T-helper 1 cell (primary cell): ENCODE data around the gene CLEC16A.
A peak's percentile ranks its signal among the peaks of the same experiment; 100 is the strongest.

Source experiments
- DNase-seq, 5 donors: peaks; one replicate each; pipeline ENCODE4 v3.0.0-alpha.2; 2012 to 2020

Gene CLEC16A

GRCh38 chr16:11127610-11128195 is 183.3 kb downstream of the CLEC16A start:
- DNase-seq = no peak

- DNase-seq = peak in 1 of 5 donors; percentile 62
Observed at GRCh38 chr16:11128211-11129141, 184.1 kb downstream of the CLEC16A start.

GRCh38 chr16:11129378-11129781 is 185.0 kb downstream of the CLEC16A start:
- no peak for DNase-seq

GRCh38 chr16:11130978-11131665 is 186.8 kb downstream of the CLEC16A start:
- DNase-seq = no peak

- no peak for DNase-seq
Observed at GRCh38 chr16:11131706-11132105, 187.3 kb downstream of the CLEC16A start.

- no peak for DNase-seq
Observed at GRCh38 chr16:11133344-11133943, 189.1 kb downstream of the CLEC16A start.

- DNase-seq = no peak
Observed at GRCh38 chr16:11134722-11135463, 190.5 kb downstream of the CLEC16A start.

- no peak for DNase-seq
Observed at GRCh38 chr16:11135464-11135973, 191.2 kb downstream of the CLEC16A start.

- DNase-seq = no peak
Observed at GRCh38 chr16:11136600-11136999, 192.2 kb downstream of the CLEC16A start.

- DNase-seq = no peak
Observed at GRCh38 chr16:11138022-11138768, 193.8 kb downstream of the CLEC16A start.

- no peak for DNase-seq
Observed at GRCh38 chr16:11138769-11139325, 194.5 kb downstream of the CLEC16A start.

- DNase-seq = no peak
Observed at GRCh38 chr16:11139326-11140097, 195.1 kb downstream of the CLEC16A start.

GRCh38 chr16:11140098-11140375 is 195.7 kb downstream of the CLEC16A start:
- peak in 1 of 5 donors; percentile 61 for DNase-seq

- no peak for DNase-seq
Observed at GRCh38 chr16:11140466-11140865, 196.1 kb downstream of the CLEC16A start.

- DNase-seq = no peak
Observed at GRCh38 chr16:11140867-11141266, 196.5 kb downstream of the CLEC16A start.

GRCh38 chr16:11141409-11142260 is 197.3 kb downstream of the CLEC16A start:
- no peak for DNase-seq

GRCh38 chr16:11142261-11142630 is 197.9 kb downstream of the CLEC16A start:
- no peak for DNase-seq

- no peak for DNase-seq
Observed at GRCh38 chr16:11142951-11143350, 198.6 kb downstream of the CLEC16A start.

- DNase-seq = no peak
Observed at GRCh38 chr16:11143372-11144035, 199.1 kb downstream of the CLEC16A start.
